Liver (tissue), 3 donors: Measurements from ENCODE around the gene GDF9.

ENCODE experiments used
- CTCF ChIP-seq: fragments of 150-350 bp; IDR thresholded peaks from 2 replicates; pipeline ENCODE4 v1.5.1; 2017; ENCODE audit warnings: improper control_type of control experiment, low read depth, low read length; ENCODE audit not compliant: missing input control
- MAX ChIP-seq: IDR thresholded peaks from 2 replicates; pipeline ENCODE4 v1.6.1; 2016; ENCODE audit warnings: antibody characterized with exemption
- TAF1 ChIP-seq: conservative IDR thresholded peaks from 2 replicates; pipeline ENCODE4 v1.6.1; 2016; ENCODE audit warnings: antibody characterized with exemption, mild to moderate bottlenecking
- donor health status: healthy.
- donor health status: healthy.

- TF ChIP-seq CTCF (no peak), TAF1 (no peak), MAX (no peak)
These were observed 12.5 kb downstream of the GDF9 start for GRCh38 chr5:132853790-132854189.
